ENCODE measurements around the gene AUH.

- TF ChIP-seq POLR2A (IDR thresholded peaks at IDR 0.05; ENCODE audit: low read length) (no peak), GATA1 (IDR thresholded peaks at IDR 0.05; ENCODE audit: low read depth, low read length) (no peak)
These were observed 158.9 kb downstream of the AUH start for GRCh38 chr9:91202736-91203283.
